ENCODE measurements around the gene MATN4.

GRCh38 chr20:45352729-45353128, 44.6 kb upstream of the MATN4 start:
- TF ChIP-seq MAX (CRISPR knock-in tag; IDR thresholded peaks at IDR 0.05) (no peak), JUN (CRISPR knock-in tag; IDR thresholded peaks at IDR 0.05) (no peak), CTCF (IDR thresholded peaks at IDR 0.05) (no peak), ZBTB21 (CRISPR knock-in tag; IDR thresholded peaks at IDR 0.05; ENCODE audit: borderline replicate concordance) (no peak), ATF3 (CRISPR knock-in tag; conservative IDR thresholded peaks at IDR 0.05) (no peak), IRF2 (CRISPR knock-in tag; IDR thresholded peaks at IDR 0.05; ENCODE audit: borderline replicate concordance, low read depth) (no peak), ATF6 (CRISPR knock-in tag; IDR thresholded peaks at IDR 0.05) (no peak), STAT6 (CRISPR knock-in tag; conservative IDR thresholded peaks at IDR 0.05; ENCODE audit: low read depth) (no peak)

Measured in WTC11 (cell line).